ENCODE results near the gene TECPR1.

Gene TECPR1

GRCh38 chr7:98248156-98248555 is 3.9 kb downstream of the TECPR1 start:
- DNase-seq: no peak

- no peak for DNase-seq
These were observed 7.2 kb downstream of the TECPR1 start for GRCh38 chr7:98244871-98245270.

GRCh38 chr7:98242934-98243333 is 9.1 kb downstream of the TECPR1 start:
- no peak for DNase-seq

GRCh38 chr7:98242342-98242741 is 9.7 kb downstream of the TECPR1 start:
- DNase-seq: no peak

GRCh38 chr7:98241674-98242241 is 10.3 kb downstream of the TECPR1 start:
- no peak for DNase-seq

GRCh38 chr7:98240961-98241673 is 10.9 kb downstream of the TECPR1 start:
- DNase-seq: peak; percentile 23

GRCh38 chr7:98238976-98239375 is 13.1 kb downstream of the TECPR1 start:
- peak; percentile 63 for DNase-seq

GRCh38 chr7:98238076-98238475 is 14.0 kb downstream of the TECPR1 start:
- no peak for DNase-seq

GRCh38 chr7:98236355-98237185 is 15.5 kb downstream of the TECPR1 start:
- DNase-seq: no peak

- DNase-seq: no peak
These were observed 16.1 kb downstream of the TECPR1 start for GRCh38 chr7:98235901-98236300.

GRCh38 chr7:98234429-98235147 is 17.4 kb downstream of the TECPR1 start:
- no peak for DNase-seq

- DNase-seq: no peak
These were observed 18.6 kb downstream of the TECPR1 start for GRCh38 chr7:98233219-98234070.

- no peak for DNase-seq
These were observed 19.2 kb downstream of the TECPR1 start for GRCh38 chr7:98232799-98233198.

- DNase-seq: no peak
These were observed 19.8 kb downstream of the TECPR1 start for GRCh38 chr7:98232263-98232585.

GRCh38 chr7:98231493-98232262 is 20.4 kb downstream of the TECPR1 start:
- DNase-seq: no peak

- DNase-seq: no peak
These were observed 21.1 kb downstream of the TECPR1 start for GRCh38 chr7:98230746-98231471.

- no peak for DNase-seq
These were observed 21.9 kb downstream of the TECPR1 start for GRCh38 chr7:98229991-98230745.

- DNase-seq: no peak
These were observed 22.6 kb downstream of the TECPR1 start for GRCh38 chr7:98229441-98229840.

- DNase-seq: no peak
These were observed 23.2 kb downstream of the TECPR1 start for GRCh38 chr7:98228801-98229200.

- DNase-seq: no peak
These were observed 24.1 kb downstream of the TECPR1 start for GRCh38 chr7:98227939-98228338.
